Hair follicle dermal papilla cell (primary cell): Measurements from ENCODE around the gene LNP1. TPM values are rescaled to one million over a fixed set of nuclear protein-coding genes. Genes with fewer than 3 reads are reported as not detected.

ENCODE experiments used
- total RNA-seq: library from RNA; depleted of rRNA; stranded (reverse); fragments of >200 nt; gene quantifications from 2 replicates; pipeline ENCODE4 v1.2.3, GENCODE V29; 2012

The LNP1 gene, protein sequence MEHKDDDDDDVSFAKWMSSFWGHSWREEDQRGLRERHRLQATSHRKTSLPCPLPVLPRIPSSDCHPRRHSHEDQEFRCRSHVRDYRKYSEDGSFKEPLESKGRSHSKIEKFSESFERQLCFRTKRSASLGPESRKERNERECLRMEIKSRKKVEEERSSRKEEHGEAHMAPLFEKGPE
- total RNA-seq: 3.6 and 4.1 TPM in 2 replicates

DNA sequence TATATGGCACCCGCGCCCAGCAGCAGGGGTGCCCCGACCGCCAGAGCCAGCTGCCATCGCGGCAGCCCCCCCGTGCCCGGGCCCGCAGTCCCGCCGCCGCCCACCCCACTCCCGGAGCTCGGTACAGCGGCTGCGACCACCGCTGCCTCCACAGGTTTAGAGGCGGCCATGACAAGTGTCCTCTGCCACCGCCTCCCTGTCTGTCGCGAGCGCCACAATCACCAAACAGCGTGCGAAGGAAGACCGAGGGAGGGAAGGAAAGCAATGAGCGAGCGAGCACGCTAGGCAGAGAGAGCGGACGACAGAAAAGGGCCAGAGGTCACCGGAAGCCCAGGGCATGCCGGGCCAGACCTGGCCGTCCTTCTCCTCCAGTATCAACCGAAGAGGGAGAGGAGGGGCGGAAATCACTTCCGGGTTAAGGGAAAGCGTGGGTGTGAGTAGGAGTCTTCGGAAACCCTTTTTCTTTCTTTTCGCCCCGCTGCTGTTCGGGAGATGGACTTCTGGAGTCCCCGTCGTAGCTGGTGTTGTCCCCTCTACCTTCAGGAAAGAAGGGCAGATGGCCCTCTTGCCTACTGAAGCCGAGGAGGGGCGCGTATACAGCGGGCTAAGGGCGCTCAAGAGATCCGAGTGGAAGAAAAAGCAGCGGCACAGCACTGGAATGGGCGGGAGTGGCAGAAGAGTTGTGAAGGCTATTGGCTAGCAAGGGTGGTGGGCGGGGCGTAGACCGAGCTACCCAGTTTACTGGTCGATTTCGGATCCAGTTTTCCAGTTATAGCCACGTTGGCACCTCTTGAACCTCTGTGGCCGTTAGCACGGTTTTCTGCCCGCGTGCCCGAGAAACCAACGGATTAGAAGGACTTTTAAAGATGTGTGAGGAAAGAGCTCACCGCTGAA, at the start of gene LNP1, which contains the start of gene TOMM70:
Gene LNP1 (plus strand): TSS at position 760 of the 894 bp plus-strand sequence. CDS start 28,191 bp downstream, outside the sequence.
Gene TOMM70 (minus strand): TSS at position 310 of the 894 bp plus-strand sequence. CDS start 140 bp downstream, at position 170.

DNA sequence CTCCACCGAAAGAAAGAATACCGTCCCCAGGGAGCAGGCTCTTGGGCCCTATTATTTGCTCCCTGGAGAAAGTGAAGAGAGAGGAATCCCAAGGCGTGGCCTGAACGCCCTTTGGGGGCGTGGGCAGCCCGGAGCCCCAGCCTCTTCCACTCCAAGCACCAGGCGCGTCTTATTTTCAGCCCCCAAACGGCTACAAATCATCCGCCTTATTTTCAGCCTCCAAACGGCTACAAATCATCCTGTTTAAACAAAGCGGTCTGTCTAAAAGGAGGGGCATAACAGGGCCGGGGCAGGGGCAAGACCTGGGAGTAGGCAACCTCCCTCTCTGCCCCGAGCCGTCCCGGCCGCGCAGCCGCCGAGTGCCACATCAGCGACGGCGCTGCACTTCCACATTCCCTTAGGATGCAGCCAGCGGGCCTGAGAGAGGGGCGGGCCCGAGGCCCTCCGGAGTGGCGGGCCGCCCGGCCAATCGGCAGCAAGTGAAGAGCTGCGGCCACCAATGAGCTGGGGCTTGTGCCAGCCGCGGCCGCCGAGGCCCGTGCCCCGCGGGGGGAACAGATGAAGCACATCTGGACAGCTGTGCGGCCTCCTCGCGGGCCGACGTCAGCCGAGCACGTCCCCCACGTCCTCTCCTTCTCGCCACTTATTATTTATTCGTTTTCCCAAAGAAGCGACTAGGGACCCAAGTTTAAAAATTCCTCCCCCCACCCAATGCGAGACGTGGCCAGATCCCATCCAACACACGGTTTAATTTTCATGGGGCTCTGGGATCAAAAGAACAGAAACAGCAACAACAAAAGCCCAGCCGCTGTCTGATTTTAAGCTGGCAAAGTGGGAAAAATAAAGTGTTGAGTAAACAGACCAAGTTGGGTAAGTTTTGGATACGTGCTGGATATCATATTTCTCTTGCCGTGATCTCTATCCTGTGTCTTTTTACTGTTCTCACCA, 91.0 kb downstream of the LNP1 start, which contains the start of gene TMEM45A:
Gene TMEM45A (plus strand): TSS at position 561 of the 948 bp plus-strand sequence. CDS start 62,593 bp downstream, outside the sequence.

Other genes with a start within 250 kb of the LNP1 start
- gene TBC1D23, start 140.5 kb upstream of the LNP1 start, total RNA-seq: 65.1 and 69.9 TPM in 2 replicates
- 20.1 and 20.5 TPM in 2 replicates for gene NIT2, start 66.8 kb upstream of the LNP1 start, total RNA-seq
- 53.3 and 54.8 TPM in 2 replicates for gene TOMM70, start 450 bp upstream of the LNP1 start, total RNA-seq
- 48.7 and 62.5 TPM in 2 replicates for gene TMEM45A, start 91.1 kb downstream of the LNP1 start, total RNA-seq
- gene ADGRG7, start 208.1 kb downstream of the LNP1 start, total RNA-seq: not detected in 2 replicates